OCI-LY7 (cell line): ENCODE measurements around the gene UQCC3. TPM values are rescaled to one million over a fixed set of nuclear protein-coding genes. Genes with fewer than 3 reads are reported as not detected.

Experiments
- BruUV-seq: library from RNA; stranded (reverse); fragments of 400-500 nt; replicated peaks from 2 replicates; lab custom pipeline; 2021; lab: Mats Ljungman, UMichigan
- CTCF ChIA-PET: fragments of 300-600 bp; sonication (Branson Sonifier 250); formaldehyde crosslinking; loops from one replicate; lab custom pipeline; 2022; ENCODE audit warnings: antibody characterized with exemption; ENCODE audit not compliant: unreplicated experiment; lab: Charles Lee
- POLR2A ChIA-PET: fragments of 300-600 bp; sonication (Branson Sonifier 250); formaldehyde crosslinking; loops from one replicate; lab custom pipeline; 2022; ENCODE audit warnings: antibody characterized with exemption; lab: Charles Lee
- DNase-seq: peaks from one replicate; pipeline ENCODE4 v3.0.0-alpha.2; 2015; ENCODE audit warnings: low spot score
- H2AFZ ChIP-seq: fragments of 200-600 bp; sonication (generic), shearing (Covaris generic); 2 replicates; pipeline ENCODE4 v1.6.1; 2014; ENCODE audit warnings: mild to moderate bottlenecking, antibody characterized with exemption, low read length, moderate library complexity
- H3K27ac ChIP-seq: fragments of 200-600 bp; sonication (generic); 2 replicates; pipeline ENCODE4 v1.5.1; 2014; ENCODE audit warnings: mixed run types, low read depth, mild to moderate bottlenecking, moderate library complexity, low read length, inconsistent platforms; ENCODE audit not compliant: poor library complexity, severe bottlenecking
- H3K36me3 ChIP-seq: fragments of 200-600 bp; sonication (generic); 2 replicates; pipeline ENCODE4 v1.6.1; 2014; ENCODE audit warnings: mild to moderate bottlenecking, antibody characterized with exemption, low read length, moderate library complexity, mixed read lengths; ENCODE audit not compliant: insufficient read depth
- H3K4me1 ChIP-seq: fragments of 200-600 bp; sonication (generic); 2 replicates; pipeline ENCODE4 v1.5.1; 2014; ENCODE audit warnings: mild to moderate bottlenecking, low read length; ENCODE audit not compliant: insufficient read depth, poor library complexity, severe bottlenecking
- H3K4me2 ChIP-seq: fragments of 200-600 bp; sonication (generic); 2 replicates; pipeline ENCODE4 v1.6.1; 2014; ENCODE audit warnings: mild to moderate bottlenecking, low read length
- H3K4me3 ChIP-seq: fragments of 200-600 bp; sonication (generic); 2 replicates; pipeline ENCODE4 v1.5.1; 2014; ENCODE audit warnings: mild to moderate bottlenecking, low read depth, low read length; ENCODE audit not compliant: poor library complexity, severe bottlenecking
- H3K79me2 ChIP-seq: fragments of 200-600 bp; sonication (generic); 2 replicates; pipeline ENCODE4 v1.6.1; 2016; ENCODE audit warnings: low read depth, mild to moderate bottlenecking, low read length, moderate library complexity, mixed read lengths; ENCODE audit not compliant: insufficient read depth
- H3K9me2 ChIP-seq: fragments of 200-600 bp; sonication (generic); 2 replicates; pipeline ENCODE4 v1.6.1; 2016; ENCODE audit warnings: mild to moderate bottlenecking, low read length, mixed read lengths; ENCODE audit not compliant: insufficient read depth
- H3K9me3 ChIP-seq: fragments of 200-600 bp; sonication (generic); 2 replicates; pipeline ENCODE4 v1.6.1; 2014; ENCODE audit warnings: mild to moderate bottlenecking, mixed run types, low read length, mixed read lengths
- H4K20me1 ChIP-seq: fragments of 200-600 bp; sonication (generic); 2 replicates; pipeline ENCODE4 v1.6.1; 2014; ENCODE audit warnings: mild to moderate bottlenecking, antibody characterized with exemption, low read length, moderate library complexity, mixed read lengths; ENCODE audit not compliant: insufficient read depth
- CTCF ChIP-seq: fragments of 200-600 bp; sonication (generic); conservative IDR thresholded peaks from 2 replicates; pipeline ENCODE4 v1.5.1; 2014; ENCODE audit warnings: mild to moderate bottlenecking, antibody characterized with exemption, low read length, moderate library complexity, mixed read lengths
- EZH2phosphoT487 ChIP-seq: fragments of 200-600 bp; sonication (generic); IDR thresholded peaks from 2 replicates; pipeline ENCODE4 v1.6.1; 2018; ENCODE audit warnings: low read depth, borderline replicate concordance, mild to moderate bottlenecking, mixed run types, antibody characterized with exemption, low read length, moderate library complexity, mixed read lengths
- intact Hi-C: fragments of 100-400 bp; cut with micrococcal nuclease; formaldehyde crosslinking; loops from one replicate; pipeline ENCODE4 v1.10.0; 2022; ENCODE audit not compliant: unreplicated experiment
- total RNA-seq, 2 experiments: library from RNA; depleted of rRNA in 1 of 2; stranded (reverse); fragments of >200 nt in 1 of 2; shearing (Covaris generic) in 1 of 2; gene quantifications; 2 replicates each; pipeline ENCODE4 v1.2.3, GENCODE V29; 2014 to 2022

Gene UQCC3
- total RNA-seq, 2 experiments from 2014 or later, result 15.5 to 40.0 TPM

- TF ChIP-seq CTCF (peak; percentile 23; the same call in 1 of the 2 replicates), EZH2phosphoT487 (no peak)
- H3K4me2 ChIP-seq, result no peak overlapping the region
- ChIA-PET CTCF (no interaction called here), POLR2A (interaction anchor here (0.6 to 1.1 kb wide), 2 partner anchors 19 to 122 kb away, joined by 3 to 4 read pairs; partner anchors contain the start of gene GANAB)
- H3K36me3 ChIP-seq, result peaks cover 80% of the 10 kb centered on the region
- no peaks in the 10 kb centered on the region for H4K20me1 ChIP-seq
- no TSS peak for BruUV-seq
- DNase-seq, result no peak
- no peak overlapping the region for H3K27ac ChIP-seq
- H3K4me3 ChIP-seq, result no peak overlapping the region
- H2AFZ ChIP-seq, result no peak overlapping the region
- H3K4me1 ChIP-seq, result no peaks in the 10 kb centered on the region
- no peaks in the 10 kb centered on the region for H3K79me2 ChIP-seq
- intact Hi-C loops, result no loop called here
- H3K9me3 ChIP-seq, result no peaks in the 10 kb centered on the region
- H3K9me2 ChIP-seq, result no peaks in the 10 kb centered on the region
These were observed 43.8 kb upstream of the UQCC3 start for GRCh38 chr11:62627713-62628112.

DNA sequence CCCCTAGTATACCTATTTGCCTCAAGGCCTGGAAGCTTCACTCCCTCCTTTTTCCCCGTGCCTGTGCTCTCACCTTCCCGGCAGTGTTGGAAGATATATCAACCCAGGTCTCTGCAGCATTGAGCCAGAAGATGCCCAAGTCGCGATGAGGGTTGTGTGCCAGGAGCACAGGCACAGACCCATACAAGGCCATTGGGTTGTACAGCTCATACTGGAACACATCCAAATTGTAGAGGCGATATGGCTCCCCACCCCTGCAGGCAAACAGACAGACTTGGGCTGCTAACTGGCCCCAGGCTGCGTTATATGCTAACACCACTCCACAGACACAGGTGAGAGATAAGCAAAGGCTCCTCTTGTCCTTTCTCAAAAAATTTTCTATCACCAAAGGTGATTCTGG, 39.0 kb upstream of the UQCC3 start:
- CTCF ChIA-PET, result no interaction called here
- Histone ChIP-seq H3K79me2 (0 out of 2 replicates have a peak, but pooled peaks cover 8% of the 10 kb centered on the region), H3K4me2 (no peak overlapping the region), H3K27ac (no peak overlapping the region), H4K20me1 (no peaks in the 10 kb centered on the region), H3K9me3 (no peaks in the 10 kb centered on the region), H2AFZ (no peak overlapping the region), H3K4me1 (no peaks in the 10 kb centered on the region), H3K9me2 (no peaks in the 10 kb centered on the region), H3K4me3 (no peak overlapping the region), H3K36me3 (peaks cover 98% of the 10 kb centered on the region)
- no peak for DNase-seq
- intact Hi-C loops, result no loop called here
- no peak for TF ChIP-seq EZH2phosphoT487
- no peak for TF ChIP-seq CTCF
- POLR2A ChIA-PET, result no interaction called here
- BruUV-seq, result no TSS peak

GRCh38 chr11:62644220-62644619, 27.3 kb upstream of the UQCC3 start:
- Histone ChIP-seq H3K4me1 (peaks cover 14% of the 10 kb centered on the region), H3K36me3 (peaks cover 68% of the 10 kb centered on the region), H3K4me3 (no peak overlapping the region), H3K79me2 (peaks cover 60% of the 10 kb centered on the region), H3K9me3 (no peaks in the 10 kb centered on the region), H3K4me2 (no peak overlapping the region), H3K9me2 (no peaks in the 10 kb centered on the region), H3K27ac (no peak overlapping the region), H4K20me1 (no peaks in the 10 kb centered on the region), H2AFZ (no peak overlapping the region)
- intact Hi-C loops, result no loop called here
- POLR2A ChIA-PET, result interaction anchor here (1.3 kb wide), 1 partner anchor 37 kb away, joined by 3 read pairs; no protein-coding TSS in a partner anchor
- no peak for DNase-seq
- no TSS peak for BruUV-seq
- CTCF ChIA-PET, result no interaction called here
- TF ChIP-seq EZH2phosphoT487 (no peak), CTCF (no peak)
